ENCODE measurements around the gene KCNK17.
A peak's percentile ranks its signal among the peaks of the same experiment; 100 is the strongest.

The KCNK17 gene

GRCh38 chr6:39303425-39304153 lies 10.6 kb downstream of the KCNK17 start:
- no peak overlapping the region for H3K27ac ChIP-seq (ENCODE audit: insufficient read depth in 1 of 2, low read depth in 1 of 2, low read length in 2 of 2, poor library complexity in 1 of 2, severe bottlenecking in 2 of 2)
- H3K4me3 ChIP-seq (ENCODE audit: control insufficient read depth in 1 of 7, extremely low read depth in 1 of 7, insufficient read depth in 4 of 7, low read depth in 2 of 7, low read length in 6 of 7): peak overlapping the region in 1 of 7 experiments; percentile 55
- CTCF ChIA-PET: interaction anchor here (0.6 to 10.5 kb wide), 35 partner anchors 10 to 328 kb away, joined by 3 to 251 read pairs (median 4); partner anchors contain the start of gene KCNK17
- H3K4me1 ChIP-seq (ENCODE audit: control extremely low read depth in 1 of 4, control insufficient read depth in 4 of 4, insufficient read depth in 4 of 4, low read length in 3 of 4): peaks cover 0 to 14% (median 7%) of the 10 kb centered on the region in 4 experiments
- peaks cover 0 to 3% (median 2%) of the 10 kb centered on the region in 4 experiments for H3K36me3 ChIP-seq (ENCODE audit: control insufficient read depth in 4 of 4, insufficient read depth in 4 of 4, low read length in 3 of 4)
- H3K9me3 ChIP-seq (ENCODE audit: control extremely low read depth in 1 of 5, control insufficient read depth in 4 of 5, insufficient read depth in 2 of 5, low read depth in 1 of 5, low read length in 4 of 5): peaks cover 0 to 4% (median 0%) of the 10 kb centered on the region in 5 experiments
- POLR2A ChIA-PET: interaction anchor here (0.8 to 1.0 kb wide), 2 partner anchors 10 to 139 kb away, joined by 4 read pairs; partner anchors contain the start of gene KCNK17
- DNase-seq: no peak
- H3K27me3 ChIP-seq (replicated peaks in 2 of 5; ENCODE audit: control insufficient read depth in 4 of 5, insufficient read depth in 5 of 5, low read length in 4 of 5): no peaks in the 10 kb centered on the region
- 92% methylated on average over 23 of the region's 30 CpGs for WGBS (ENCODE audit: insufficient coverage)

- WGBS (ENCODE audit: insufficient coverage): 7% methylated on average over 11 of the region's 11 CpGs
- peak overlapping the region in 1 of 7 experiments; percentile 55 for H3K4me3 ChIP-seq (ENCODE audit: control insufficient read depth in 1 of 7, extremely low read depth in 1 of 7, insufficient read depth in 4 of 7, low read depth in 2 of 7, low read length in 6 of 7)
- H3K4me1 ChIP-seq (ENCODE audit: control extremely low read depth in 1 of 4, control insufficient read depth in 4 of 4, insufficient read depth in 4 of 4, low read length in 3 of 4): peaks cover 0 to 14% (median 7%) of the 10 kb centered on the region in 4 experiments
- H3K27ac ChIP-seq (ENCODE audit: insufficient read depth in 1 of 2, low read depth in 1 of 2, low read length in 2 of 2, poor library complexity in 1 of 2, severe bottlenecking in 2 of 2): no peak overlapping the region
- ChIA-PET CTCF (interaction anchor here (0.6 to 10.5 kb wide), 33 partner anchors 11 to 1515 kb away, joined by 3 to 251 read pairs (median 4); partner anchors contain the start of gene KCNK17), POLR2A (interaction anchor here (0.8 to 1.0 kb wide), 2 partner anchors 11 to 139 kb away, joined by 4 read pairs; partner anchors contain the start of gene KCNK17)
- no peaks in the 10 kb centered on the region for H3K27me3 ChIP-seq (replicated peaks in 2 of 5; ENCODE audit: control insufficient read depth in 4 of 5, insufficient read depth in 5 of 5, low read length in 4 of 5)
- peak; percentile 83 to 90 (median 87) for DNase-seq
- H3K36me3 ChIP-seq (ENCODE audit: control insufficient read depth in 4 of 4, insufficient read depth in 4 of 4, low read length in 3 of 4): peaks cover 0 to 3% (median under 1%) of the 10 kb centered on the region in 4 experiments
- peaks cover 0 to 4% (median 0%) of the 10 kb centered on the region in 5 experiments for H3K9me3 ChIP-seq (ENCODE audit: control extremely low read depth in 1 of 5, control insufficient read depth in 4 of 5, insufficient read depth in 2 of 5, low read depth in 1 of 5, low read length in 4 of 5)
These were observed 11.4 kb downstream of the KCNK17 start for GRCh38 chr6:39302669-39303424.

- no peak for DNase-seq
- Histone ChIP-seq H3K9me3 (ENCODE audit: control extremely low read depth in 1 of 5, control insufficient read depth in 4 of 5, insufficient read depth in 2 of 5, low read depth in 1 of 5, low read length in 4 of 5) (peaks cover 0 to 4% (median 0%) of the 10 kb centered on the region in 5 experiments), H3K27ac (ENCODE audit: insufficient read depth in 1 of 2, low read depth in 1 of 2, low read length in 2 of 2, poor library complexity in 1 of 2, severe bottlenecking in 2 of 2) (no peak overlapping the region), H3K4me1 (ENCODE audit: control extremely low read depth in 1 of 4, control insufficient read depth in 4 of 4, insufficient read depth in 4 of 4, low read length in 3 of 4) (peaks cover 0 to 8% (median 2%) of the 10 kb centered on the region in 4 experiments), H3K36me3 (ENCODE audit: control insufficient read depth in 4 of 4, insufficient read depth in 4 of 4, low read length in 3 of 4) (peaks cover 0 to 3% (median under 1%) of the 10 kb centered on the region in 4 experiments), H3K4me3 (ENCODE audit: control insufficient read depth in 1 of 7, extremely low read depth in 1 of 7, insufficient read depth in 4 of 7, low read depth in 2 of 7, low read length in 6 of 7) (no peak overlapping the region), H3K27me3 (replicated peaks in 2 of 5; ENCODE audit: control insufficient read depth in 4 of 5, insufficient read depth in 5 of 5, low read length in 4 of 5) (no peaks in the 10 kb centered on the region)
- WGBS (ENCODE audit: insufficient coverage): 92% methylated on average over 2 of the region's 2 CpGs
- ChIA-PET POLR2A (no interaction called here), CTCF (interaction anchor here (1.1 to 10.5 kb wide), 18 partner anchors 19 to 308 kb away, joined by 3 to 251 read pairs (median 6); no protein-coding TSS in a partner anchor)
These were observed 12.2 kb downstream of the KCNK17 start for GRCh38 chr6:39302011-39302410.

GRCh38 chr6:39301606-39302005 lies 12.6 kb downstream of the KCNK17 start:
- H3K4me3 ChIP-seq (ENCODE audit: control insufficient read depth in 1 of 7, extremely low read depth in 1 of 7, insufficient read depth in 4 of 7, low read depth in 2 of 7, low read length in 6 of 7): no peak overlapping the region
- no peak for DNase-seq
- POLR2A ChIA-PET: no interaction called here
- H3K9me3 ChIP-seq (ENCODE audit: control extremely low read depth in 1 of 5, control insufficient read depth in 4 of 5, insufficient read depth in 2 of 5, low read depth in 1 of 5, low read length in 4 of 5): peaks cover 0 to 4% (median 0%) of the 10 kb centered on the region in 5 experiments
- 98% methylated on average over 7 of the region's 7 CpGs for WGBS (ENCODE audit: insufficient coverage)
- no peak overlapping the region for H3K27ac ChIP-seq (ENCODE audit: insufficient read depth in 1 of 2, low read depth in 1 of 2, low read length in 2 of 2, poor library complexity in 1 of 2, severe bottlenecking in 2 of 2)
- peaks cover 0 to 3% (median under 1%) of the 10 kb centered on the region in 4 experiments for H3K36me3 ChIP-seq (ENCODE audit: control insufficient read depth in 4 of 4, insufficient read depth in 4 of 4, low read length in 3 of 4)
- no peaks in the 10 kb centered on the region for H3K27me3 ChIP-seq (replicated peaks in 2 of 5; ENCODE audit: control insufficient read depth in 4 of 5, insufficient read depth in 5 of 5, low read length in 4 of 5)
- CTCF ChIA-PET: interaction anchor here (1.1 to 10.5 kb wide), 8 partner anchors 19 to 304 kb away, joined by 3 to 251 read pairs (median 5); no protein-coding TSS in a partner anchor
- H3K4me1 ChIP-seq (ENCODE audit: control extremely low read depth in 1 of 4, control insufficient read depth in 4 of 4, insufficient read depth in 4 of 4, low read length in 3 of 4): peaks cover 0 to 6% (median 1%) of the 10 kb centered on the region in 4 experiments

- WGBS (ENCODE audit: insufficient coverage): 93% methylated on average over 4 of the region's 6 CpGs
- CTCF ChIA-PET: interaction anchor here (0.8 to 10.5 kb wide), 6 partner anchors 9 to 303 kb away, joined by 3 to 251 read pairs (median 3); no protein-coding TSS in a partner anchor
These were observed 13.5 kb downstream of the KCNK17 start for GRCh38 chr6:39300739-39301138.

GRCh38 chr6:39298061-39298460 lies 16.2 kb downstream of the KCNK17 start:
- Histone ChIP-seq H3K36me3 (ENCODE audit: control insufficient read depth in 4 of 4, insufficient read depth in 4 of 4, low read length in 3 of 4) (peaks cover 0 to 2% (median 0%) of the 10 kb centered on the region in 4 experiments), H3K27me3 (replicated peaks in 2 of 5; ENCODE audit: control insufficient read depth in 4 of 5, insufficient read depth in 5 of 5, low read length in 4 of 5) (no peaks in the 10 kb centered on the region), H3K4me1 (ENCODE audit: control extremely low read depth in 1 of 4, control insufficient read depth in 4 of 4, insufficient read depth in 4 of 4, low read length in 3 of 4) (peaks cover 0 to 5% (median under 1%) of the 10 kb centered on the region in 4 experiments), H3K4me3 (ENCODE audit: control insufficient read depth in 1 of 7, extremely low read depth in 1 of 7, insufficient read depth in 4 of 7, low read depth in 2 of 7, low read length in 6 of 7) (no peak overlapping the region), H3K27ac (ENCODE audit: insufficient read depth in 1 of 2, low read depth in 1 of 2, low read length in 2 of 2, poor library complexity in 1 of 2, severe bottlenecking in 2 of 2) (no peak overlapping the region), H3K9me3 (ENCODE audit: control extremely low read depth in 1 of 5, control insufficient read depth in 4 of 5, insufficient read depth in 2 of 5, low read depth in 1 of 5, low read length in 4 of 5) (no peaks in the 10 kb centered on the region)
- ChIA-PET CTCF (interaction anchor here (10.5 kb wide), 1 partner anchor 129 kb away, joined by 251 read pairs; no protein-coding TSS in a partner anchor), POLR2A (no interaction called here)
- DNase-seq: no peak
- WGBS (ENCODE audit: insufficient coverage): 89% methylated on average over 10 of the region's 10 CpGs

More at GRCh38 chr6:39300739-39301138, 13.5 kb downstream of the KCNK17 start:
- no peak overlapping the region for H3K4me3 ChIP-seq (ENCODE audit: control insufficient read depth in 1 of 7, extremely low read depth in 1 of 7, insufficient read depth in 4 of 7, low read depth in 2 of 7, low read length in 6 of 7)
- H3K36me3 ChIP-seq (ENCODE audit: control insufficient read depth in 4 of 4, insufficient read depth in 4 of 4, low read length in 3 of 4): peaks cover 0 to 3% (median under 1%) of the 10 kb centered on the region in 4 experiments
- H3K27ac ChIP-seq (ENCODE audit: insufficient read depth in 1 of 2, low read depth in 1 of 2, low read length in 2 of 2, poor library complexity in 1 of 2, severe bottlenecking in 2 of 2): no peak overlapping the region
- H3K4me1 ChIP-seq (ENCODE audit: control extremely low read depth in 1 of 4, control insufficient read depth in 4 of 4, insufficient read depth in 4 of 4, low read length in 3 of 4): peaks cover 0 to 6% (median 1%) of the 10 kb centered on the region in 4 experiments
- peak in 1 of 3 donors; percentile 59 for DNase-seq
- H3K27me3 ChIP-seq (replicated peaks in 2 of 5; ENCODE audit: control insufficient read depth in 4 of 5, insufficient read depth in 5 of 5, low read length in 4 of 5): no peaks in the 10 kb centered on the region
- POLR2A ChIA-PET: interaction anchor here (0.6 kb wide), 1 partner anchor 136 kb away, joined by 3 read pairs; no protein-coding TSS in a partner anchor
- peaks cover 0 to 4% (median 0%) of the 10 kb centered on the region in 5 experiments for H3K9me3 ChIP-seq (ENCODE audit: control extremely low read depth in 1 of 5, control insufficient read depth in 4 of 5, insufficient read depth in 2 of 5, low read depth in 1 of 5, low read length in 4 of 5)

Measured in common myeloid progenitor, CD34-positive (primary cell).